ENCODE results near the gene GPS1.

Gene GPS1

GRCh38 chr17:82007495-82008257 is 44.0 kb upstream of the GPS1 start:
- DNase-seq (ENCODE audit: extremely low read depth, low read depth) = no peak
- no peak for TF ChIP-seq CTCF (IDR thresholded peaks at IDR 0.05; ENCODE audit: low read depth, low read length)

- no peak for DNase-seq (ENCODE audit: extremely low read depth, low read depth)
- TF ChIP-seq CTCF (IDR thresholded peaks at IDR 0.05; ENCODE audit: low read depth, low read length) = no peak
Measured at GRCh38 chr17:82008258-82008940, 43.3 kb upstream of the GPS1 start.

DNA sequence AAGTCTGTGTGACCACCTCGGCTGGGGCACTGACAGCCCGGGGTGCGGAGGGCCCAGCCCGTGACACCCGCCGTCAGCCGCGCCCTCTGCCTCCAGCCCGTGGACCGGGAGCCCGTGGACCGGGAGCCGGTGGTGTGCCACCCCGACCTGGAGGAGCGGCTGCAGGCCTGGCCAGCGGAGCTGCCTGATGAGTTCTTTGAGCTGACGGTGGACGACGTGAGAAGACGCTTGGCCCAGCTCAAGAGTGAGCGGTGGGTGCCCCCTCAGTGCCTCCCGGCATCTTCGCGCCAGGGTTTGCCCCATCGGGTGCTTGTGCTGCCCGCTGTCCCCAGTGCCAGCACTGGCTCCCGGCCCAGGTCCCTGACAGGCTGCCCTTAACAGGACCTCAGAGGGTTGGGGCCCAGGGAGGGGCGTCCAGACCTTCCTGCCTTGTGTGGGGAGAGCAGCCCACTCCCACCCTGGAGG is 42.7 kb upstream of the GPS1 start:
- DNase-seq (ENCODE audit: extremely low read depth, low read depth) = no peak
- no peak for TF ChIP-seq CTCF (IDR thresholded peaks at IDR 0.05; ENCODE audit: low read depth, low read length)

DNA sequence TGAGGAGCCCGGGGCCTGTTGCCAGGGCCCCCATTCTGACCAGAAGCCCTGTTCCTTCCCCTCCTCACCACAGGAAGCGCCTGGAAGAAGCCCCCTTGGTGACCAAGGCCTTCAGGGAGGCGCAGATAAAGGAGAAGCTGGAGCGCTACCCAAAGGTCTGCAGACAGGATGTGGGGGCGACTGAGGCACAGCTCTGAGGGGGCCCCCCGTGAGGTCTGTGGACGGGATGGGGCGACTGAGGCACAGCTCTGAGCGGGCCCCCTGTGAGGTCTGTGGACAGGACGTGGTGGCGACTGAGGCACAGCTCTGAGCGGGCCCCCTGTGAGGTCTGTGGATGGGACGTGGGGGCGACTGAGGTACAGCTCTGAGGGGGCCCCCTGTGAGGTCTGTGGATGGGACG is 42.3 kb upstream of the GPS1 start:
- DNase-seq (ENCODE audit: extremely low read depth, low read depth) = no peak
- no peak for TF ChIP-seq CTCF (IDR thresholded peaks at IDR 0.05; ENCODE audit: low read depth, low read length)

DNA sequence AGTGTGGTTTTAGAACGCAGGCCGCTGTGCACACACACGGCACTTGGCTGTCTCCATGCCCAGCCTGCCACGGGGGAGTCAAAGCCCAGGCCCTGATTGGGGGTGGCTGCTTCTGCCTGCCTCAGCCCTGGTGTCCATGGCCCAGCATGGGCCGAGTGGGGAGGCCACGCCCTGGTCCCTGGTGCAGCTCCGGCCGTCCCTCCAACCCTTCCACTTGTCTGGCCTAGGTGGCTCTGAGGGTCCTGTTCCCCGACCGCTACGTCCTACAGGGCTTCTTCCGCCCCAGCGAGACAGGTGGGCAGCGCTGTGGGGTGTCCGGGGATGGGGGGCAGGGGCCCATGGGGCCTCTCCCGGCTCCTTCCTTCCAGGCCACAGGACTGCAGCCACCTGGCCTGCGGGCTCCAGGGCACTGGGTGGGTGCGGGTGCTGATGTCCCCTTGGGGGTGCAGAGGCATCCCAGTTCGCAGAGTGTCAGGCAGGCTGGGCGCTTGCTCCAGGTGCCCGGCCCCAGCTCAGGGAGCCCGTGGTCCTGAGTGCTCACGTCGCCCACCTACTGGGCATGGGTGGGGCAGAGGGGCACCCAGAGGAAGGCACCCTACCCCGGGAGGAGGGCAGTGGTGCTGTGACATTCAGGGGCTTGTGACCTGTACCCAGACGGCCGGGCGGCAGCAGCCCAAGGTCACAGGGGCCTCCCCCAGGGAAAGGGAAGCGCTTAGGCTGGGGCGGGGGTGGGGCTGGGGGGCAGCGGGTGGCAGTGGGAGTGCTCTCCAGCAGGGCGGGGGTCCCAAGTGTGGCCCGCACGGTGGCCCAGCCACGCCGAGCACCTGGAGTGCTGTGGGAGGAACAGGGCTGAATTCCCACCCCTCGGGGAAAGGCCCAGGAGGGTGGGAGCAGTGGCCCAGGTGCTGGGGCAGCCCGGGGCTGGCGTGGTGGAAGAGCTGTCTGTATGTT is 40.8 kb upstream of the GPS1 start:
- DNase-seq (ENCODE audit: extremely low read depth, low read depth) = no peak
- no peak for TF ChIP-seq CTCF (IDR thresholded peaks at IDR 0.05; ENCODE audit: low read depth, low read length)

- no peak for DNase-seq (ENCODE audit: extremely low read depth, low read depth)
- TF ChIP-seq CTCF (IDR thresholded peaks at IDR 0.05; ENCODE audit: low read depth, low read length) = no peak
Measured at GRCh38 chr17:82011617-82012187, 40.0 kb upstream of the GPS1 start.
